HG03457 (cell line): Measurements from ENCODE around the gene SLX4.
"Not testable (repeated sequence)": the region's sequence is repeated elsewhere in the genome, so short reads cannot be mapped to it uniquely, and the experiment has no call there.

Experiments used
- ATAC-seq: cut with Tn5 transposase; IDR thresholded peaks from one replicate; pipeline ENCODE4 v1.9.1; 2021; ENCODE audit warnings: moderate number of reproducible peaks; ENCODE audit not compliant: unreplicated experiment

SLX4 gene, protein sequence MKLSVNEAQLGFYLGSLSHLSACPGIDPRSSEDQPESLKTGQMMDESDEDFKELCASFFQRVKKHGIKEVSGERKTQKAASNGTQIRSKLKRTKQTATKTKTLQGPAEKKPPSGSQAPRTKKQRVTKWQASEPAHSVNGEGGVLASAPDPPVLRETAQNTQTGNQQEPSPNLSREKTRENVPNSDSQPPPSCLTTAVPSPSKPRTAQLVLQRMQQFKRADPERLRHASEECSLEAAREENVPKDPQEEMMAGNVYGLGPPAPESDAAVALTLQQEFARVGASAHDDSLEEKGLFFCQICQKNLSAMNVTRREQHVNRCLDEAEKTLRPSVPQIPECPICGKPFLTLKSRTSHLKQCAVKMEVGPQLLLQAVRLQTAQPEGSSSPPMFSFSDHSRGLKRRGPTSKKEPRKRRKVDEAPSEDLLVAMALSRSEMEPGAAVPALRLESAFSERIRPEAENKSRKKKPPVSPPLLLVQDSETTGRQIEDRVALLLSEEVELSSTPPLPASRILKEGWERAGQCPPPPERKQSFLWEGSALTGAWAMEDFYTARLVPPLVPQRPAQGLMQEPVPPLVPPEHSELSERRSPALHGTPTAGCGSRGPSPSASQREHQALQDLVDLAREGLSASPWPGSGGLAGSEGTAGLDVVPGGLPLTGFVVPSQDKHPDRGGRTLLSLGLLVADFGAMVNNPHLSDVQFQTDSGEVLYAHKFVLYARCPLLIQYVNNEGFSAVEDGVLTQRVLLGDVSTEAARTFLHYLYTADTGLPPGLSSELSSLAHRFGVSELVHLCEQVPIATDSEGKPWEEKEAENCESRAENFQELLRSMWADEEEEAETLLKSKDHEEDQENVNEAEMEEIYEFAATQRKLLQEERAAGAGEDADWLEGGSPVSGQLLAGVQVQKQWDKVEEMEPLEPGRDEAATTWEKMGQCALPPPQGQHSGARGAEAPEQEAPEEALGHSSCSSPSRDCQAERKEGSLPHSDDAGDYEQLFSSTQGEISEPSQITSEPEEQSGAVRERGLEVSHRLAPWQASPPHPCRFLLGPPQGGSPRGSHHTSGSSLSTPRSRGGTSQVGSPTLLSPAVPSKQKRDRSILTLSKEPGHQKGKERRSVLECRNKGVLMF (N-terminal part only)

GRCh38 chr16:3611146-3611975, at the start of gene SLX4:
Gene SLX4 (minus strand): TSS chr16:3611606. CDS start chr16:3608964, 2,642 bp downstream.
- peak; percentile 73 for ATAC-seq

GRCh38 chr16:3659251-3659650, 47.8 kb upstream of the SLX4 start:
- ATAC-seq, result no peak

GRCh38 chr16:3656491-3657468, 45.4 kb upstream of the SLX4 start:
- ATAC-seq, result no peak

DNA sequence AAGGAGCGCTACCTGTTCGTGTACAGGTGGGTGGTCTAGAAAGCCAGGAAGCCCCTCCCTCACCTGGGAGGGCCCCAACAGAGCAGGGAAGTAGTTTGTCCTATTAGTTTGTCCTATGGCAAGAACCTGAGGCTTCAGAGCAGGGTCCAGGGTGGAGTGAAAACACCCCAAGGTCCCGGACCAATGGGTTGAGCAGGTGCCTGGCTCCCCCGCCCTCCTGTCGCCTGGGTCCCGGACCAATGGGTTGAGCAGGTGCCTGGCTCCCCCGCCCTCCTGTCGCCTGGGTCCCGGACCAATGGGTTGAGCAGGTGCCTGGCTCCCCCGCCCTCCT, 44.7 kb upstream of the SLX4 start:
- not testable (repeated sequence) for ATAC-seq

DNA sequence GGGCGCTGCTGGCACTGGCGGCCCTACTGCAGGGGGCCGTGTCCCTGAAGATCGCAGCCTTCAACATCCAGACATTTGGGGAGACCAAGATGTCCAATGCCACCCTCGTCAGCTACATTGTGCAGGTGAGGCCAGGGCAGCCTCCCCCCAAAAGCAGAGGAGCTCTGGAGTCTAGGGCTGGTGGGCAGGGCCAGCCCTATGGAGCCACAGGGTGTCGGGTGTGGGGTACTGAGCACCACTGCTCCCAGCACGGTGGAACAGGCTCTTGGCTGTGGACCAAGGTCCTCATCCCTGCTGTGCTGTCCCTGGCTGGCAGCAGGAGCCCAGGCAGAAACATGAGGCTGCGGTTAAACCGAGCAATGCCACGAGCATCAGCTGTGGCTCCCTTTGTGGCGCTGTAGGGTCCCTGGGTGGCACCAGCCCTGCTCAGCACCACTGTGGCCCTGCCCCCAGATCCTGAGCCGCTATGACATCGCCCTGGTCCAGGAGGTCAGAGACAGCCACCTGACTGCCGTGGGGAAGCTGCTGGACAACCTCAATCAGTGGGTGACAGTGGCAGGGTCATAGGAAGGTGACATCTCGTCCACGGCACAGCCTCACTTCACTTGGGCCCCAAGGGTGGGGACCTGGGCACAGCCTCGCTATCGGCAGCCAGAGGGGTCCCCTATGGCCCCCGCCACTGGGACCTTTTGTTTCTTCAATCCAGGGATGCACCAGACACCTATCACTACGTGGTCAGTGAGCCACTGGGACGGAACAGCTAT, 44.2 kb upstream of the SLX4 start:
- ATAC-seq, result no peak

DNA sequence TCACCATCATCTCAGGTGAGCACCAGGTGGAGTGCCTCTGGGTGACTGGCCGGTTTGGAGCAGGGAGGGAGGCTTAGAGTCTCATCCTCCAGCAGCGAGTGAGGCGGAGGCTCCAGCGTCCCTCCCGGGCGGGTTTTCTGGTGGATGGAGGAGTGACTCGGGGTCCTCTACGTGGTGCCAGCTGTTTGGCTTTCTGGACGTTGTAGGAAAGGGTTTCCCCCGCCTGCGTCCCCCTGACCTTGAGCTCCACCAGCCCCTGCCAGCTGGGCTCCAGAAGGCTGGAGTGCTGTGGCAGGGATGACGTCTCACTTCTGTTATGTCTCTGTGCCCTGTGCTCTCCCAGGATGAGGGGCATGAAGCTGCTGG, 43.6 kb upstream of the SLX4 start:
- ATAC-seq, result no peak

DNA sequence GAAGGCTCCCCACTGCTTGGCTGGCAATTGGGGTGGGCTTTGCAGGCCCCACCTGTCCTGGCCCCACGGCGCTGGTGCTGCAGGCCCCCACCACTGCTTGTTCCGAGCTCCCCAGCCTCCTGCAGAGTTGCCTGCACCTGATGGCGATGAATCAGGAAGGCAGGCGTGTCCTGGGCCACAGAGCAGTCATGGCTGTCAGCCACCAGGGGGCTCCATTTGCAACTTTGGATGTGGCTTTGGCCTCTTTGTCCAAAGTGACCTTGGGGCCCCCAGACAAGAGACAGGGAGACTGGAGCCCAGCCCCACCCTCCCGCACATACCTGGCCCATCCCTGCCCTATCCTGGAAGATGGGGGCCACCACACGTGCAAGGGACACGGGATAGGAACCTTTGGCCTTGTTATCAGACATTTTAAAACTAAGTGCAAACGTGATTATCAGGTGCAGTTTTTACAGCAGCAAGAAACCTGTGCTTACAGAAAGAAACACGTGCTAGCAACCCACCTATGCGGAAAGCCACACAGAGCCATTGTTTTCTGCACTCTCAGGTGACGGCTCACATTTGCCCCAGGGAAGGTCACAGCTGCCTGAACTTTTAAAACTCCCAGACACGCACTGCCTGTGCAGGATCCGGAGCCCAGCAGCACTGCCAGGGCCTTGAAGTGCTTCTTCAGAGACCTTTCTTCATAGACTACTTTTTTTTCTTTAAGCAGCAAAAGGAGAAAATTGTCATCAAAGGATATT, 43.0 kb upstream of the SLX4 start, which contains the start of gene DNASE1:
DNASE1 (plus strand) TSS at position 443 of the 743 bp plus-strand sequence. CDS start 683 bp downstream, outside the sequence.
- ATAC-seq, result no peak

DNA sequence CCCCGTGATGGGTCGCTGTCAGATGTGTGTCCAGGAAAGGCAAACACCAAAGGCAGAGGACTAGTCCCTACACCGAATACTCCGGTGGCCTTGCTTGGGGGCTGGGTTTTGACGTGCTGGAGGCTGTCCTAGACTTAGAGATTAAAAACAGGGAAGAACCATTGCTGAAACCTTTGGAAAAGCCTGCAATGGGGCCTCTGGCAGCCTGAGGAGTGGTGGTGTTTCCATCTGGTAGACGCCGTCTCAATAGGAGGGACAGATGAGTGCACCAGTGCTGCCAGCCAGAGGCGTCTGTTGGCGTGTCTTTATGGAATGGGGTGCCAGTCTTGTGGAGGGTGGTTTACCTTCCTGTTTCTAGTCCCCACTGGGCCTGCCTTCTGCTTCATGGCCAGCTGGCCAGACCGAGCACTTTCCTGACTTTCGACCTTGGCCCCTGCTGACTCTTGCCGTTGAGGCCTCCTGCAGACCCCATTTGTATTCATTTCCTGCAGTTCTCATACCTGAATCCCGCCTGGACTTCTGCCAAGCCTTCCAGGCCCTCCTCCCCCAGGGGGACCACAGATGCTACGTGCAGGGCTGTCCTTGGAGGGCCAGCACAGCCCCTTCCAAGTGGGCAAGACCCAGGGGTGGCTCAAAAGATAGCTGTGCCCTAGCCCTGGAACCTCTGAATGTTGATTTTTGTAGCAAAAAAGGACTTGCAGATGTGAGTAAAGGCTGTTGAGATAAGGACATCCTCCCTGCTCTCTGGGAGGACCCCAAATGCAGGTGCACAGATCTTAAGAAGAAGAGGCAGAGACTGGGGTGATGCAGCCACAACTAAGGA, 41.2 kb upstream of the SLX4 start:
- no peak for ATAC-seq

GRCh38 chr16:3651461-3652372, 40.3 kb upstream of the SLX4 start:
- no peak for ATAC-seq

GRCh38 chr16:3650631-3651265, 39.3 kb upstream of the SLX4 start:
- no peak for ATAC-seq

- ATAC-seq, result no peak
Measured at GRCh38 chr16:3646348-3646920, 35.0 kb upstream of the SLX4 start.

DNA sequence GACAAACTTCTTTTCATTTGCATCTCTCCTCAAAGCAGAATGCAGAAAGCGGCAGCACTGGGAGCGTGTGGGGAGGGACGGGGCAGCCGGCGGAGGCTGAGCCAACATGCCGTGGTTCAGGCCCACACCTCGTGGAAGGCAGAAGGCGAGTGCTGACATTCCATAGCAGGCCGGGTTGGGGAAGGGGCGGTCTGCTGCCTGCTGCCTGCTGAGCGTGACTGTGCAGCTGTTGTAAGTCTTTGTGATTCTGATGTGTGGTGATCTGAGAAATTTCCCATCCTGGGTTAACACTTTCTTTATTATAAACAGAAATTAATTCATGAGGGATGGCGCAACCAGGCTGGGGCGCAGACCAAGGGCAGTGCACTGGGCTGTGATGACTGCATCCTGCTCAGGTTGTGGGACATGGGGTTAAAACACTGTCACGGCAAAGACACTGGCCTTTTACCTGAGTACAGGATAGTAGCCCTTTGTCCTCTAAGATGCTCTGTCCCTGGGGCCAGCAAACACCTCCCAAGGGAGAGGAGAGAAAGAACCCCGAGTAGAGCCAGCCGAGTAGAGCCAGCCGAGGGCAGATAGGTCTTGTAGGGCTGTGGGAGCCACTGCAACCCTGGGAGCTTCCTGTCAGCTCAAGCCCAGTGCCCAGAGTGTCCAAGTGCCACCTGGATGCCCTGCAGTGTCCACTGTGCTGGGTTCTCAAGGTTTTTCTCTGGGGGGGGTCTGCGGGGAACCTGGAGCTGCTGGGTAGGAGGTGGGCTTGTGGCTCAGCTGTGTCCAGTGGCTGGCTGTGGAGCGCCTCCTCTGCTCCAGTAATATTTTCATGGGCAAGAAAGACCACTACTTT, 34.3 kb upstream of the SLX4 start:
- no peak for ATAC-seq

DNA sequence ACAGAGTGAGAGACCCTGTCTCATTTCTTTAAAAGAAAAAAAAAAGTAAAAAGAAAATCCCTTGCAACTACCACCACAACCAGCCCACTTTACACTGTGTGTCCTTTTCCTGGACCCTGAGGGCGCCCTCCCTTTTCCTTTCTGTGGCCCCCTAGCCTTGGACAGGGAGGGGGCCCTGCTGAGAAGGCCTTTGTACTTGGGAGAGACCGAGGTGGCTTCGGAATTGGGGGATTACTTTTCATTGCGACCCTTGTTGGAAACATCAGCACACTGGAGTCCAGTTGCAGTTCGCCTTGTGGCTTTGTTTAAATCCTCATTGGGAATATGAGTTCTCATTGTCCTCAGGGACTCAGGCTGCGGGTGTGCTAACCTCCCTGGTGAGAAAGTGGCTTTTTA, 33.7 kb upstream of the SLX4 start:
- no peak for ATAC-seq

DNA sequence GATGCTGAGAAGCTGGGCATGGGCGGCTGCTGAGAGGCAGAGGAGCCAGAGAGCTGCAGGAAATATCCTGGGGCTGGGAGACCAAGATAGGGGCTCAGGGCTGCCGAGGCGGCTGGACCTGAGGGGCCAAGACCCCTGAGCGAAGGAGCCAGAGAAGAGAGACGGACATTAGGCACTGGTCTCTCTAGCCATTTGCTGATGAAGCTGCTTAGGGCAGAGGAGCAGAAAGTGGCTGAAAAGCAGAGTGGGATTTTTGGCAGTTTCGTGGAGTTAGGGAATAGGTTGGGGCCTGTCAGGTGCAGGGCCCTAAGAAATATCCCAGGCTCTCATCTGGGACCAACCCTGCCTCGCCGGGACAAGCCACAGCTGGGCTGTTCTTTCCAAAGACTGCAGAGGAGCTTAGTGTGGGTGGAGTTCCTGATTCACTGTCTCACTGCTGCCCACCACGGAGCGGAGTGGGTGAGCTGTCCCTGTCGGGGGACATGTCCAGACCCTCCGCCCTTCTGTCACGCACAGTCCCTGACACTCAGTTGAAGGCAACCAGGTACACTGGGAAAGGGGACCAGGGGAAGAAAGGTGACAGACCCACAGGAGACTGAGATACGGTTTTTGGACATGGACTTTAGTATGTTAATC, 31.8 kb upstream of the SLX4 start:
- no peak for ATAC-seq
